ENCODE results near the gene GPN2.

GPN2 gene

GRCh38 chr1:26889551-26890466, at the start of gene GPN2:
GPN2 (minus strand) TSS chr1:26890283; CDS start chr1:26890096, 187 bp downstream.
- peak; percentile 87 for DNase-seq

- no peak for DNase-seq
Observed at GRCh38 chr1:26938659-26939025, 48.6 kb upstream of the GPN2 start.

- no peak for DNase-seq
Observed at GRCh38 chr1:26938004-26938658, 48.0 kb upstream of the GPN2 start.

GRCh38 chr1:26936823-26937222, 46.7 kb upstream of the GPN2 start:
- no peak for DNase-seq

GRCh38 chr1:26932531-26932930, 42.4 kb upstream of the GPN2 start:
- no peak for DNase-seq

GRCh38 chr1:26923711-26924110, 33.6 kb upstream of the GPN2 start:
- DNase-seq: no peak

- no peak for DNase-seq
Observed at GRCh38 chr1:26922901-26923300, 32.8 kb upstream of the GPN2 start.

GRCh38 chr1:26922431-26922729, 32.3 kb upstream of the GPN2 start:
- DNase-seq: no peak

- DNase-seq: peak; percentile 96
Observed at GRCh38 chr1:26921540-26922430, 31.7 kb upstream of the GPN2 start, which contains the start of gene NUDC. NUDC (plus strand) TSS chr1:26921743; CDS start chr1:26921849, 106 bp downstream.

GRCh38 chr1:26921126-26921539, 31.1 kb upstream of the GPN2 start:
- DNase-seq: no peak

GRCh38 chr1:26915204-26915842, 25.2 kb upstream of the GPN2 start:
- no peak for DNase-seq

- DNase-seq: no peak
Observed at GRCh38 chr1:26913754-26914619, 23.9 kb upstream of the GPN2 start, which contains the start of gene NR0B2. NR0B2 (minus strand) TSS chr1:26913975; CDS start chr1:26913940, 35 bp downstream.

GRCh38 chr1:26913389-26913753, 23.3 kb upstream of the GPN2 start:
- DNase-seq: no peak

GRCh38 chr1:26912147-26912490, 22.0 kb upstream of the GPN2 start:
- no peak for DNase-seq

- no peak for DNase-seq
Observed at GRCh38 chr1:26911399-26912146, 21.5 kb upstream of the GPN2 start.

- DNase-seq: no peak
Observed at GRCh38 chr1:26910343-26911160, 20.5 kb upstream of the GPN2 start.

- DNase-seq: no peak
Observed at GRCh38 chr1:26909951-26910342, 19.9 kb upstream of the GPN2 start.

- no peak for DNase-seq
Observed at GRCh38 chr1:26907071-26907917, 17.2 kb upstream of the GPN2 start.

All from right forelimb (tissue), 1 donor.